ENCODE results near the gene FGF1.

The FGF1 gene

DNA sequence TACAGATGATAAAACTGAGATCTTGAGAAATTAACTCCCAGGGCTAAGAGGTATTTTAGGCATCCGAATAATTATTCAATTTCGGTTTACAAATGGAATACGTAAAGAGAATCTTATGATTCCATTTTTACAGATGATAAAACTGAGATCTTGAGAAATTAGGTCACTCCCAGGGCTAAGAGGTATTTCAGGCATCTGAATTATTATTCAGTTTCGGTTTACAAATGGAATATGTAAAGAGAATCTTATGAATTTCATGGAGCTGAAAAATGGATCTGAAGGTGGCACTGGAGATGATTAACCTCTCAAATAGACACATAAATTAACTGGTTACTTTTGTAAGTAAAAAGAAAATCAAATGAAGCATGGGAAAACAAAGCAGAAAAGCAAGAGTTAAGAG, 44.2 kb downstream of the FGF1 start:
- DNase-seq (ENCODE audit: low spot score): peak; percentile 18

DNA sequence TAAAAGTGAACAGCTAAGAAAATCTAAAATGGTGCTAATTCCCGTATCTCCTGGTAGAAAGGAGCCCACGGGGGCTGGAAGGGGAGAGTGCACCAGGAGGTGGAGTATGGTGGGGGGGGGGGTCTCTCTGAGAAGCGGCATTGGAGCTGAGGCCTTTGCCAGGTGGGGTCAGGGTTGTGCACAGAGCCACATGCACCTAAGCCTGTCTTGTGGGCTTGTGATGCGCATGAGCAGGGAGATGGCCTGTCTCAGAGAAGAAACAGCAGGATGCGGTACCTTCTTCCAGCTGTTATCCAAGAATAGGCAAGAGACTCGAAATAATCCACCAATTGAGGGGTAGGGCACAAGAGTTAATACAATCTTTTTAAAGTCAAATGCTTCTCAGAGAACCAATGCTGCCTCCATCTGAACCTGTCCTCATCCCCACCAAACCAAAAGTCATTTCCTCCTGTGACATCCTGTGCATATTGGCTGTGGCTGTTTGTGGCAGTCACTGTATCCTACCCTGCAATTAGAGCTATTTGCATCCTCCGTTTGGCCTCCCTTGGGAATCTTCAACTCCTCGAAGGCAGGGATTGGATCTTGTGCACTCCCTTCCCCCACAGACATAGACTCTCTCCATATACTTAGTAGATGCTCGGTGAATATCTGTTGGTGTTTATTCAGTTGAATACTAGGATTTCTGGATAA, 45.4 kb downstream of the FGF1 start:
- no peak for DNase-seq (ENCODE audit: low spot score)

GRCh38 chr5:142639455-142639854, 46.4 kb downstream of the FGF1 start:
- no peak for DNase-seq (ENCODE audit: low spot score)

DNA sequence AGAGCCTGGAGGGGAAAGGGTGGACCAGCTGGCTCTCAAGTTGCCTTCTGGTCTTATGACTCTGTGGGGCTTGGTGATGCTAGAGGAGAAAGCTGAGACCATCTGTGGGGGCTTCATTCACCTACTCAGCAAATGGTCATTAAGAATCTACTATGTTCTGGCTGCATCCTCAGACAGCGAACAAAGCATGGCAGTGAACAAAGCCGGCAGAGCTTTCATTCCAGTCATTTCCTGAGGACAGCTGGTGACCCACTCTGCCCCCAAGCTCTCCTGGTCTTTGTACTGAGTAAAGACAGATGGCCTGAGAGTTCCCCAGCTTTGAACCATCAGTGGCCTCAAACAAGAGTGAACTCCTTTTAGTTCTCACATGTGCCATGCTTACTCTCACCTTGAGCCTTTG, 48.0 kb downstream of the FGF1 start:
- no peak for DNase-seq (ENCODE audit: low spot score)

GRCh38 chr5:142636698-142637324, 49.1 kb downstream of the FGF1 start:
- no peak for DNase-seq (ENCODE audit: low spot score)

GRCh38 chr5:142636093-142636492, 49.8 kb downstream of the FGF1 start:
- DNase-seq (ENCODE audit: low spot score): no peak

DNA sequence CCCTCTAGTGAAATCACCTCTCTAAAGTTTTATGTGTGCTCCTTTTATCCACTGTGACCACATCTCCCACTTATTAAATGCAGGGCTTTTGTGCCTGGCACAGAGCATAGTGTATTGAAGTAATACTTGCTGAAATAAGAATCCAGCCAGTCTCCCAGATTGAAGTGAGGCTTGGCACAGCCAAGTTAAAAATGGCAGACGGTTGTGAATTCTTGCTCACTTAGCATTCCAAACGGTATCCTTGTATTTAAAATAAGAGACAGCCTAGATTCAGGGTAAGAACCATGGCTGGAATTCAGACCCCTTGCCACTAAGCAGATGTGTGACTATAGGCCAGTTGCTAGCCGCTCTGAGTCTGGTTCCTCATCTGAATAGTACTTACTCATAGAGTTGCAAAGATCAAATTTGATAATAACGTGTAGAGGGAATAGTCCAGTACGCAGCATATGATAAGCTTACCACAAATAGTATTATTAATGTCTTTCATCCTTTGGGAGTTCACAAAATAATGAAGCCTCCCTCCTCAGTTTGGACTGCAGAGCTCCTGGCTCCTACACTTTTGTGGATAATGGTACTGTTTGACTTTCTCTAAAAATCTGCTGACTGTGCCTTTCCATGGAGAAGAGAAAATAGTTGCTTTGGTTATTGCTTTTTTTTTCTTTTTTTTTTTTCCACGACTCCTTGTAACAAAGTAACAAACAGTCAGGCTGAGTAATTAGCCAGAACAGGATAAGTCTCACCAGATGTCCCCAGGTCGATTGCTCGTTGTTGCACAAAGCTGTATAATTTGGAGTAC, 51.5 kb downstream of the FGF1 start:
- no peak for DNase-seq (ENCODE audit: low spot score)

DNA sequence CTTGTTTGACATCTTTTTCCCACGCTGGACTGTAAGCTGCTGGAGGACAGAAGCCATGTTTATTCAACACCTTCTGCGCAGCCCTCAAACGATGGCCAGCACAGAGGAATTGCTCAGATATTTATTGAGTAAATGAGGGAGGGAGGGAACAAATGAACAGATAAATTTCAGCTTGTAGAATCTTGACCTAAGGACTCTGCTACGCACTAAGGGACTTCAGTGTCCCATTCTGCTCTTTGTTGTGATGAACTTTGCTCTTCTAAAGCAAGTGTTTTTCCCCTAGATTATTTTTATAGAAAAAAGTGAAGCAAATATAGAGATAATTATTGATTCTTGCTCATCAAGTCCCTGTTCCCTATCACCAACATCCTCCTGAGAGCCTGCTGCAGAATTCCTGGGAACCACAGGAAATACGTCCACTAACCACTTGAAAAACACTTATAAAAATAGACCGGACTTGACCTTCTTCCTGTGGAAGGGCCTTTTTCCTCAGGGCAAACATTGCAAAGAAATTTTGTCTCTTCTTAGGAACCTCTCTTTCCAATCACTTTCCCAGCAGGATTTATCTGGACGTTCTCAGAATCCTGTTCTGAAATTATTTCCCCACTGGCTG, 54.9 kb downstream of the FGF1 start:
- no peak for DNase-seq (ENCODE audit: low spot score)

DNA sequence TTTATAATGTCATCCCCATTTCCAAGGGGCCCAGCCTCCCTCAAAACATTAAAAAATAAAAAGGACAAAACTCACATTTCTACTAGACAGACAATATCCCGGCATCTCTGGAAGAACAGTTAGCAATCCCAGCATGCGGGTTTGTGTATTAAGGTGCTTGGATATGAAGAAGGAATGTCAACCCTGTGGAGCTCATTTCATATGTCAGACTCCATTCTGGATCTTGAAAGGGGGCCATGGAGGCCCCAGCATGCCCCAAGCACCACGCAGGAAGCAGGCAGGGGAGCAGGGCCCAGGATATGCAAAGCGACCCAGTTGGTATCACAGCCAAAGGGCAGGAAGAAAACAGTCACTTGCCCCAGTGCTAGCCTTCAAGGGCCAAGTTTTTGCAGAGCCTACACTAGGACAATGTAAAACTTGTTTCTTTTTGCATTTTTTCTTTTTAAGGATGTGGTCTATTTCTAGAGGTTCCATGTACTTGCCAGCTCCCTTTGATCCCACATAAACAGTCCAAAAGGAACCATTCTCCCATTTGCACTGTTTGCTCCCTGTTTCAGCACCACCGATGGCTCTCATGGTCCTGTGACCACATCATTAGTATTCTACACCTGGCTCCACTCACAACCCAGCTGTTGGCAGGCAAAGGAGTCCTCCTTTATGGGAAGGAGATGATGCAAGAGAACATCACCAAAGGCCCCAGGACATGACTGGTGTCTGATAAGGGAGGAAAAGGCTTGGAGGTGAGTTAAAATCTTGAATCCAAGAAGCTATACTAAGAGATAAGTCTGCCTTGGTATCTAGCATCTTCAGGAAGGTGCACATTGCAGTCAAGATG, 58.3 kb downstream of the FGF1 start:
- no peak for DNase-seq (ENCODE audit: low spot score)

- no peak for DNase-seq (ENCODE audit: low spot score)
Measured at GRCh38 chr5:142626786-142627185, 59.1 kb downstream of the FGF1 start.

GRCh38 chr5:142626099-142626498, 59.8 kb downstream of the FGF1 start:
- peak; percentile 20 for DNase-seq (ENCODE audit: low spot score)

DNA sequence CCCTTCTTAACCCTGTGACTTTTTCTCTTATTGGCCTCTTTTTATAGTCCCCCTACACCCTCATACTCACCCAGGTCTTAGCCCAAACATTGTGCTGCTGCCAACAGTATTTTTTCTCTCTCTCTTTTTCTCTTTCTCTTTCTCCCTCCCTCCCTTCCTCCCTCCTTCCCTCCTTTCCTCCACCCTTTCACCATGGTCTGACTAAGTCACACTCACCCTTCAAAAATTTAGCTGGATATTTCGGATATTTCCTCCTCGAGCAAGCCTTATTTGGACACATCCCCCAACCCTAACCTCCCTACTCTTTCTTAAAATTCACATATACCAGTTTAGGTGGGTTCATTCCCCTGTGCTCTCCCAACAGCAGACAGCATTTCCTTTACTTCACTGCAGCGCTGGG, 64.7 kb downstream of the FGF1 start:
- peak; percentile 83 for DNase-seq (ENCODE audit: low spot score)

DNA sequence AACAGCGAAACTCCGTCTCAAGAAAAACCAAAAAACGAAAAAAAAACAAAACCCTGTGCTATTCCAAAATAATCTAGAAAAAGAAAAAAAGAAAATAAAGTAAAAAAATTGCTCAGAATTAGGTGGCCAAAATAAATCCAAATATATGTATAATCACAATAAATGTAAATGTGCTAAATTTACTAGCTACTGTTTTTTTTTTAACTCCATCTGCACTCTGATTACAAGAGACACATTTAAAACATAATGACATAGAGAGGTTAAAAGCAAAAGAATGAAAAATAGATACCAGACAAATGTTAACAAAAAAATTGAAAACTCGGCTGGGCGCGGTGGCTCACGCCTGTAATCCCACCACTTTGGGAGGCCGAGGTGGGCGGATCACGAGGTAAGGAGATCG, 66.1 kb downstream of the FGF1 start:
- no peak for DNase-seq (ENCODE audit: low spot score)

GRCh38 chr5:142618130-142618523, 67.8 kb downstream of the FGF1 start:
- DNase-seq (ENCODE audit: low spot score): peak; percentile 61

DNA sequence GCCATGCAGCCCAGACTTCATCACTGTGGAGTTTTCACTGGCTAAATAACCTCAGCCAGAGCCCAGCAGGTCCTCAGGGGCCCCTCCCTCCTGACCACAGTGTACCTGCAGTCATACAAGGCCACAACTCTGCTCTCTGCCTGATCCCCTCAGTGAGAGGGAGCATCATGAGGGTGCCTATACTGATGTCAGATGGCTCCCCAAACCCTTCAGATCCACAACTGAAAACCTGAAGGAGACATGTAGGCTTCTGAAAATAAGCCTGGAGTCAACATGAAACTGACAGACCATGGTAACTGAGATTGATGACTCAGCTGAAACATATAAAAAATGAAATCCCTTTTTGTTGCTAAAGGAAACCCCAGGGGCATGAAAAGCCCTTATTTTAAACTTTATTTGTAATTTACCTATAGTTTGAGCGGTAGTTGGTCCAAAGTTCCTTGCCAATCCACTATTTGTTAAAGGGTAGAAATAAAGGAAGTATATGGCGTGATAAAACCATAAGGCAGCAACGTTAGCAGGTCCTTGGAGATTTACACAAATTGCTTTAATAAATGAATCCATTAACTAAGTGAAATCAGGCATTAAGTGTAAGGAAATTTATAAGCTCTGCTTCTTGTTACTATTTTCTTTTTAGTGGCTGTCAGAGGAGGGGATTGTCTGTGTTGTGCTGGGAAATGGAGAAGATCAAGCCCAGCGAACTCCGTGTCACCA, 68.3 kb downstream of the FGF1 start:
- DNase-seq (ENCODE audit: low spot score): no peak

DNA sequence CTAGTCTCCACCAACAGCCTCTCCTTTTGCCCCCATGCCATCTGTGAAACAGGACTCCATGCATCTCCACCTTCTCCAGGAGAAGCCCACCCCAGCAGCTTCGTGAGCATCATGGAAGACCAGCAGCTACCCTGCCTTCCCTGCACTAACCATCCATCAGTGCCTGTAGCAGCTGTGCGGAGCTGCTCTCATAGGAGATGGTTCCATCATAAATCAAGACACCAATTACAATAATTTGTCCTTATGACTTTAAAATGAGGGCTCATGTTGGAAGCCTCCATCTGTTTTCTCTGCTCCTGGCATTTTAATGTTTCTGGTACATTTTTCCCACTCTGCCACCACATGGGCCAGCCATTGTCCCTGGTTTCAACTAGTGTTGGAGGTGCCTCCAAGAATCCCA, 69.9 kb downstream of the FGF1 start:
- no peak for DNase-seq (ENCODE audit: low spot score)

DNA sequence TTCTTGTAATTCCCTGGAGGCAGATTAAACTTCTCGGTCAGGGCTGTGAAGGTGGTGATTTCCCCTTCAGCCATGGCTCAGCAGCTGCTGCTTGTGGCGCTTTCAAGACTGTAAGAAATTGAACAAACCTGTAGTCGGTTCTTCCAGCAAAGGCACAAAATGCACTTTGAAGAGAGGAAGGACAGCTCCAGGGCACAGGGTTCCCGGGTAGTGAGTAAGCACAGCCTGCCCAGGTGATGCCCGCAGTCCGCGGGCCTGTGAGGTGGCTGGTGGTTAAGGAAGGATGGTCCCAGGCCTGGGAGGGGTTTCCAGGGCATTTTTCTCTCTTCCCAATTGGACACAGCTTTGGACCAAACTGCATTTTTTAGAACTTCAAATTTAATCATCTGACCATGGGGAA, 71.8 kb downstream of the FGF1 start:
- DNase-seq (ENCODE audit: low spot score): no peak

DNA sequence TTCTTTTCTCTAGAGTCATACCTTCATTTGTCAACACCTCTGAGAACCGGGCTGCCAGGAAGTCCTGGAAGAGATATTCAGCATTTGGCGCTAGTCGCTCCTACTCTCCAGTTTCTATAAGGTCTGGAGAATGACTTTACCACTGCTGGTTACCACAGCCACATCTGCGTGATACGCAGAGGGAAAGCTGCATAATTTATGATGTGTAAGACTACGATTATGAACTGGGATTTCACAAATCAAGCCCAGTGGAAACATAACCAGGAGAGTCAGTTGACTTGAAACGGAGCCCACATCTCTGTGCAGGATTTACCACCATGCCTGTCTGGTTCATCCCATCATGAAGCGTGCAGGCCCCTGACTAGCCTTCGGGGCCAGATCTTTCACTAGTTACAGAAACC, 72.6 kb downstream of the FGF1 start:
- DNase-seq (ENCODE audit: low spot score): peak; percentile 61

DNA sequence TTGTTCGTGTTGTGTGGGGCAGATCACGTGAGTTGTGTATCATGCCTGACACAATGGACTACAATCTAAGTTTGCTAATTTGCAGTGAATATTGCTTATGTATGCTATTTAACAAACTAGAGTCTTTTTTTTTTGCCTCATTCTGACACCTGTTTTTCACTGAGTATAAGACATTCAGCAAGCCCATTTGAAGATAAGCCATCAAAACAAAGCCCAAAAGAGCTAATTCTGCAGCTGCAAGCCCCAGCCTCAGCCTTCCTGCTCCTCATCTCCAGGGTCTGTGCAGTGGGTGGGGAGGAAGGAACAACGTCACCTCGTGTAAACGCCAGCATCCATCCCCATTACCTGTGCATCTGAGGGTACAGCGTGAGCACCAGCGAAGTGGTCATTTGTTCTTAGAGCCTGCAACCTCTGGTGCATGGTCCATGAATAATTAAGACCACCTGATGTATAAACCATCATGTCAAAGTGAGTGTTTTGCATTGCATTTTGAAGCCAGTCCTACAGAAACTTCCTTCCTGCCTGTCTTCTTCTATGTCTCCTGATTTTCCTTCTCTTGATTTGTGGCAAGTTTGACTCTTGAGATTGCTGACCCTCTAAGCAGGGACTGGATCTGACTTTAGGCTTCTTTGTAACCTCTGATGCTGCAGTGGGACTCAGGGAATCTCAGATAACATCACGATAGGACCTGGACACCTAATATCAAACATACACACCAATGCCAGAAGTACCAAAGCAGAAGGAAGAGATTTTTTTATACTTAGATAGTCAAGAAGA, 73.2 kb downstream of the FGF1 start:
- no peak for DNase-seq (ENCODE audit: low spot score)

- peak; percentile 80 for DNase-seq (ENCODE audit: low spot score)
Measured at GRCh38 chr5:142611154-142611553, 74.7 kb downstream of the FGF1 start.
